GM21717 (cell line): Measurements from ENCODE around the gene GPBAR1.
A peak's percentile ranks its signal among the peaks of the same experiment; 100 is the strongest.
"Not testable (repeated sequence)": the region's sequence is repeated elsewhere in the genome, so short reads cannot be mapped to it uniquely, and the experiment has no call there.

ENCODE experiments used
- ATAC-seq: cut with Tn5 transposase; IDR thresholded peaks from one replicate; pipeline ENCODE4 v1.9.1; 2021; ENCODE audit warnings: mild to moderate bottlenecking, moderate library complexity; ENCODE audit not compliant: unreplicated experiment

GPBAR1 gene

DNA sequence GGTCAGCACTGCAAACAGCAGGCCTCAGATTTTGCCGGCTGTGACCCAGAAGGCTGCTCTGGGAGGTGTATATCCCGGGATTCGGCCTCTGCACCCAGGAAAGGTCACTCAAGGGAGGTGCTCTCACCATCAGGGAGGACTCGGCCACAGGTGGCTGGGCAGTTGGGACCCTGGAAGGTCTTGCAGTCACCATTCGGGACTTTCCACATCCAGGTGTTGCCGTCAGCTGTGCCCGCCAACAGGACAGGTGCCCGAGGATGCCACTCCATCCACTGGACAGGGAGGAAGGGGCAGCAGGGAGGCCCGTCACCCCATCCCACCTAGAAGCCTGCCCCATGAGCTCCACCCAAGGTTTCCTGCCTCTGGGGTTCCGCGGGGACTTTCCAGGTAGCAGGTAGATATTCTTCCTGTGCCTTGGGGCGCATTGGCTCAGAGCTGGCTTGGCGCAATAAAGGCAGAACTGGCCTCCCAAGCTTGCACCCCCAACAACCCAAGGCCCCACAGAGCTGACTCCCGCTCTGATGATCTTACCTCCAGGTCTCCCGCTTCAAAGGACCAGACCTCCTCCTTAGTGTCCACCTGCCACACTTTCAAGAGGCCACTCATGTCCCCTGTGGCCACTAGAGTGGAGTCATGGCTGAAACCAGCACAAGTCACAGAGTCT, 5.6 kb downstream of the GPBAR1 start:
- ATAC-seq = no peak

DNA sequence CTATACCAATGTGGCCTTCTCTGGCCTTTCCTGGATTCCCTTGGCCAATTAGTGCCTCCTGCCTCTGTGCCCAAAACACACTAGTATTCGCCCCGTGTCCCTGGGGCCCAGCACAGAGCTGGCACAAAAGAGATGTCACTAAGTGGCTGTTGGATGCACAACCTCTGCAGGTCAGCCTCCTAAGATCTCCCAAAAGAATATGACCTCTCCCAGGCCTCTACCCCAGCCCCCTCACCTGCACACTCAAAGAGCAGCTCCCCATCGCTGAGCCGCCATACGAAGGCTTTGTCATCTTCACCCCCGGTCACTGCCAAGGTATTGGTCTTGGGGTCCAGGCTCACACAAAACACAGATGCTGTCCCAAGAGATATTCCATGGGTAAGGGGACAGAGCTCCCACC, 6.4 kb downstream of the GPBAR1 start:
- no peak for ATAC-seq

DNA sequence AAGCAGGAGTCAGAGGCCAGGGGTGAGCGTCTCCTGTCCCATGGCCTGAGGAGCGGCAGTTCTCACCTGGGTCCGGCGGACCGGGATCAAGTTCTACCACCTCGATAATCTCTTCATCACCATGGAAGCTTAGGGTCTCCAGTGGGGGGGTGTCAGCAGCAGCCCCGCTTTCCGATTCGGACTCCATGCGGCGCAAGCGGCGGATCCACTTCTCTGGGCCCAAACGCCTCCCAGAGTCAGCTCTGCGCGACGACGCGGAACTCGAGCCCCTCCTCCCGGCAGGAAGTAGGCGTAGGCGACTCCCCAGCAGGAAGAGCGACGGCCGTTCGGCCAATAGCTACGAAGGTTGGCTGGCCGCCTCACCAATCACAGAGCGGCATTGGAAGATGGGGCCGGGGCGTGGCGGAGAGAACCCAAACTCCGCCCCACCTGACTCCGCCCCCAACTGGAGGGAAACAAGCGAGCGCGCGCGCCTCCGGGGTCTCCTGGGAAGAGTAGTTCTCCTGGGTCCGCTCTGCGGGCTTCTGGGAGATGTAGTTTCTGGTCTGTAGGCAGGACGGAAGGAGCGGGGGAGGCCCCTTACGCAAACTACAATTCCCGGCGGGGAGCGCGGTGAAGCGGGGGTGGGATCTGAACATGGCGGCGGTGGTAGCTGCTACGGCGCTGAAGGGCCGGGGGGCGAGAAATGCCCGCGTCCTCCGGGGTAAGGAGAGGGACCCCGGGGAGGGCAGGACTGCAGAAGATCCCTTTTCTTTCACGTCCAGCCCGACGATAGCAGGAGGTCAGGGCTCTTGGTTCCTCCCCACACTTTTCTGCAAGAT, 9.3 kb downstream of the GPBAR1 start, which contains the start of the genes AAMP and PNKD:
Gene AAMP (minus strand): TSS at position 238 of the 821 bp plus-strand sequence. CDS start 51 bp downstream, at position 187.
Gene PNKD (plus strand): TSS at position 620 of the 821 bp plus-strand sequence. CDS start 17 bp downstream, at position 637.
- peak; percentile 89 for ATAC-seq

DNA sequence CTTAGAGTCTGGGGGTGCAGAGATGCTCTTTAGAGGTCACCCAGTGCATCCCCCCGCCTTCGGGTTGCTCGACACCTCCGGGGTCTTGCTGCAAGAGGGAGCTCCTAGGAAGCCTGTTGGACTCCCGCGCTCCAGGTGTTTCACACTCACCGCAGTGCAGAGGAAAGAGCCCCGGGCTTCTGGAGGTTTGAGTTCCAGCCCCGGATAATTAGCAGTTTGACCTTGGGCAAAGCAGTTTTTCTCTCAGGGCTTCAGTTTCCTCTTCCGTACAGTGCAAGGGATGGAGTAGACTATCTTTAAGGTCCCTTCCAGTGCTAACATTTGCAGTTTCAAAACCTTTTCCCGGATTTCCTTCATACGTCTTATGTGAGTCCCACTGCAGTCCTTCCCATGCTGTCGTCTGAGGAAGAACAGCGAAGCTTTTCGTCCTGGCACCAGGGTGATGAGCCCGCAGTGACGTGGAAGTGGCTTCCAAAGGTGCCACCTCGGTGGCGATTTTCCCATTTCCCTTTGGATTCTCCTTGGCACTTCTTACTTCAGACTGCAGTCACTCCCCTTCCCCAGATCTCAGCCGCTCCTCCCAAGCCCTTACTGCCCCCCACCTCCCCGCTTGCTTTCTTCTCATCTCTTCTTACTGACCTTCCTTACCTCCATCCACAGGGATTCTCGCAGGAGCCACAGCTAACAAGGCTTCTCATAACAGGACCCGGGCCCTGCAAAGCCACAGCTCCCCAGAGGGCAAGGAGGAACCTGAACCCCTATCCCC, 10.1 kb downstream of the GPBAR1 start:
- no peak for ATAC-seq

DNA sequence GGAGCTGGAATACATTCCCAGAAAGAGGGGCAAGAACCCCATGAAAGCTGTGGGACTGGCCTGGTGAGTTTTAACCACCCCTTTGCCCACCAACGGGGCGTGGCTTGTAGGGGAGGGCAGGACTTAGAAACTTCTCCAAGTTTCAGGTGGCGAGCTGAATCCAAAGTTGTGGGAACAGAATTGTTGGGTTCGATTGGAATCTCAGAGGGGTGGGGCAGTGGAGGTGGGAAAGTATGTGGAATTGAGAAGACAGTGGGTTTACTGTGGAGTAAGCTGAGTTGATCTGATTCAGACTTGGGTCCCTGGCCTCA, 10.6 kb downstream of the GPBAR1 start:
- no peak for ATAC-seq

DNA sequence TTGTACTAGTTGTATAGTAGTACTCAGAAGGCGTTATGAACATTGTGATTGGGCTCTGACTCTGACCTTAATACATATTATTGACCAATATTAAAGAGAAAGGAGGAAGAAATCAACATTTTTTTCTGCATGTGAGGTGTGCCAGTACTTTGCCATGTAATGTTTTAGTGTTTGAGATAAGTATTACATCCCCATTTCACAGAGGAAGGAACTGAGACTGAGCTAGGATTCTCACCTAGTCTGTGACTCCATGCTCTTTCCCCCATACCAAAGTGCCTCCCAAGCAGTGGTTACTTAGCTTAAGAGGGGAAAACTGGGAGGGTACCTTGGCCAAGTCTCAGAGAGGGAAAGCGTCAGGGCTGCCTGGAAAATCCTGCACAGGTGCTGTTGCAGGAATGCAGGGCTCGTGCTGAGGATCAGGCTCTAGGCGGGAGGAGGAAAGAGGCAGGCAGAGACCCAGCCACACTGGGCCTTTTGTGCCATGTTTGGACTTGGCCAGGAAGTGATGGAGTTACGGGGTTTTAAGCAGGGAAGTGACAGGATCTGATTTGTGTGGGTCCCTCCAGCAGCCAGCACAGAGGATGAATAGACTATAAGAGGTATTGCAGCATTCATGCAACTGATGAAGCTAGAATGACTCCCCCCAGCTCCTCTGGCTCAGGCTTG, 11.2 kb downstream of the GPBAR1 start:
- ATAC-seq = no peak

DNA sequence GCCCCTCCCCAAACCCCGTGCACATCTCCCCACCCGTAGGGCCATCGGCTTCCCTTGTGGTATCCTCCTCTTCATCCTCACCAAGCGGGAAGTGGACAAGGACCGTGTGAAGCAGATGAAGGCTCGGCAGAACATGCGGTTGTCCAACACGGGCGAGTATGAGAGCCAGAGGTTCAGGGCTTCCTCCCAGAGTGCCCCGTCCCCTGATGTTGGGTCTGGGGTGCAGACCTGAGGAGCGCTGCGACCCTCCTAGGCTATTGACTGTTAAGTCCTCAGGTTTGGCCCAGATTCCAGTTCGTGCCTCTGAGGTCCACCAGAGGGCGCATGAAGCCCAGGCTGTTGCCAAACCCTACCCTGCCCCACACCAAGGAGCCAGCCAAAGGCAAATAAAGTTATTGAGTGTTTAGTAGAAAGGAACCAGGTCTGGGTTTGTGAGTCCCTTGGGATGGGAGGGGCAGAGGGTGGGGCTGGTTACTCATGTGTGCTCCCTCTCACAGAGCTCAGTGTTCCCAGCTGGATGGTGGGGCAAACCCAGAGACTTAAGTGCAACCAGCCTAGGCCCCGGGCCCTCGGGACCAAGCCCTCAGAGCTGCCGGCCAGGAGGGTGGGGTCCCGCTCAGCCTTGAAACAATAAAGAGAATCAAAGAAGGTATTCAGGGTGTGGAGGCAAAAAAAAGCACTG, 11.9 kb downstream of the GPBAR1 start:
- ATAC-seq = no peak

DNA sequence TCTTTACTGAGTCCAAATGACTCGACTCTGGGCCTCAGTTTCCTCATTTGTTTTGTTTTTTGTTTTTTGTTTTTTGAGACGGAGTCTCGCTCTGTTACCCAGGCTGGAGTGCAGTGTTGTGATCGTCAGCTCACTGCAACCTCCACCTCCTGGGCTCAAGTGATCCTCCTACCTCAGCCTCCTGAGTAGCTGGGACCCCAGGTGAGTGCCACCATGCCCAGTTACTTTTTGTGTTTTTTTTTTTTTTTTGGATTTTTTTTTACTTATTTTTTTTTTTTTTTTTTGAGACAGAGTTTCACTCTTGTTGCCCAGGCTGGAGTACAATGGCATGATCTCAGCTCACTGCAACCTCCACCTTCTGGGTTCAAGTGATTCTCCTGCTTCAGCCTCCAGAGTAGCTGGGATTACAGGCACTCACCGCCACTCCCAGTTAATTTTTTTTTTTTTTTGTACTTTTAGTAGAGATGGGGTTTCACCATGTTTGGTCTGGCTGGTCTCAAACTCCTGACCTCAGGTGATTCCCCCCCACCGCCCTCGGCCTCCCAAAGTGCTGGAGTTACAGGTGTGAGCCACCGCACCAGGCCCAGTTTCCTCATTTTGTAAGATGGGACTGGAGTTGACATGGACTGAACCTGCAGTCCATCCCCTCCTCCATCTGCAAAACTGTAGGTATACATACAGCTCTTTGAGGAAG, 12.5 kb downstream of the GPBAR1 start:
- ATAC-seq = not testable (repeated sequence)

DNA sequence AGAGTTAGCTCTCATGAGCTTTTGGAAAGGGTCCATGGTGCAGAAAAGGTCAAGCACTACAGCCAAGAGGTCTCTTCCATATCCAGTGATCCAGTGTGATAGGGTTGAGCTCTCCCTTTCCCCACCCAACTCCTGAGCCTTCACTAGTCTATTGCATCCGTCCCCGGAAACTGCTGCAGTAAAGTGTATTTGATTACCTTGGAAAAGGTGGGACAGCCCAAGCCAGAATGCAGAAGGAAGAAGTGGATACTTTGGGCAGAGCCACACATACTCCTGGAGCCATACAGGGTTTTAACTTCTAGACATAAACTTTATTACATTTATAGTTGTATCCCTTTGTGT, 13.1 kb downstream of the GPBAR1 start:
- no peak for ATAC-seq

DNA sequence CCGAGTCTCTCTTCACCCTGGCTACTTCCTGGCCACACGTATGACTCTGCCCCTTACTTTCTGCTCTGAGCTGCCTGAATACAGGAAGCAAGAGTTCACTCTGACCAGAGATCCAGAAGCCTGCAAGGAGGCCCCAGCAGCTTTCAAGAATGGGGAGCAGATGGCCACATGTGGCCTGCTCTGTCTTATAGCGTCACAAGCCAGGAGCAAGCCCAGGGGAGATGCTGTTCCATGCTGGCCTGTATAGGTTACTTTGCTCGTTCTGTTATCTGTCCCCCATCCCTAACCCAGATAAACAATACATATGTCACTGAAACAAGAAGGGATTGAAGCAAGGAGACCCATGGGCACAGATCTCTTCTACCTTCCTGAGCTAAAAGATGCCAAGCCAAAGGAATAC, 13.8 kb downstream of the GPBAR1 start:
- no peak for ATAC-seq

DNA sequence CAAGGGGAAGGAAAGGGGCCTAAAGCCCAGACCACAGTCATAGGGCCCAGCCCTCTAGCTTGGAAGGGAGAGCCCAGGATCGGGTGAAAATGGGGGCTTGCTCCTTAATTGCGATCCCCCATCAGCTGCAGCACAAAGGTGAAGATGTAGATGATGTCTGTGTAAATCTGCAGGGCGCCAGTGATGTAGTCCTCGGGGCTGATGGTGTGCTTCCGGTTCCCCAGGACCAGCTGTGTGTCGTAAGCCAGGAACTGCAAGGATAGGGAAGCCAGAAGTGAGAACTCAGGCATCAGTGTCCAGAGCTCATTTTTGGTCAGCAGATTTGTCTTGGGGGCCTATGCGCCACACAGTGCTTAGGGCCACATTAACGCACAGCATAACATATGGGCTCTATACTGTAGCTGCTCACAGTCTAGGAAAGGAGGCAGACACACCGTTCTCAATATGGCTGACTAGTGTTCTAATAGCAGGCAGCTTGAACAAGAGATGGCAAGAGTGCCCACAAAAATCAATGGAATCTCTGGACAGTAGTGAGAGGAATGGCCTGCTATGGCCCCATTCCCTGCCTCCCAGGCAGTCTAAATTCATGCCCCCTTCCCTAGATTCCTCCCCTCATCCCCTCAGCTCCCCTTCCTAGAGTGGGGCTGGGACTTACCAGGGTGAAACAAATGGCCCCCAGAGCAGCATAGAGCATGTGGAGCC, 14.7 kb downstream of the GPBAR1 start:
- no peak for ATAC-seq

DNA sequence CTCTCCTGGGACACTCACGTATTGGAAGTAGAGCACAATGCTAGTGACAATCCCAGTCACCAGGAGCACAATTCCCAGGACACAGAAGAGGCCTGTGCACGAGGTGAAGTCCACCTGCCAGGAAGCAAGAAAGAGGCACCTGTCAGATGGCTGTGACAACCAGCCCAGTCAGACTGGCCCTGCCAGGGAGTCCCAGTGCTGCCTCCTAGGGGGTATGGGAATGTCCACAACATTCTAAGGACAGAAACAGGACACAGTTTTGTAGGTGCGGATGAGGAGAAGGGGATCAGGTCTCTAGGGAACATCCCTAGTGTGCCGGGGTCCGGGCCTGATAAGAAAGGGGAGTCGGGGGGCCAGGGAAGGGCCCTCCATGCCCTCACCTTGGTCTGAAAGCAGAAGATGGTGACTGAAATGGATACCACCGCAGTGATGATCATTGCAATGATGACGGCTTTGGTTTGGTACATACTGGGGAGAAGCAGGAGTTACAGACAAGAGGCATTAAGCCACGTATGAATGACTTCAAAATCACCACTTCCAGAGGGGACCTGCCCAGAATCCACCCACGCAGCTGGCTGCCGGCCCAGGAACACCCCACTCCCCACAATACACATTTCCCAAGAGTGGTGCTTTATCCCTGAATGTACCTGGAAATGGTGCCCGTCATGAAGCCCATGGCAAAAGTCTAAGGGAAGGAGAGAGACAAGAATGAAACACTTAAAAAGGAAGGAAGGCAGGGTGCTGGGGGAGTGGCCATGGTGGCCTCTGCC, 16.4 kb downstream of the GPBAR1 start:
- no peak for ATAC-seq

DNA sequence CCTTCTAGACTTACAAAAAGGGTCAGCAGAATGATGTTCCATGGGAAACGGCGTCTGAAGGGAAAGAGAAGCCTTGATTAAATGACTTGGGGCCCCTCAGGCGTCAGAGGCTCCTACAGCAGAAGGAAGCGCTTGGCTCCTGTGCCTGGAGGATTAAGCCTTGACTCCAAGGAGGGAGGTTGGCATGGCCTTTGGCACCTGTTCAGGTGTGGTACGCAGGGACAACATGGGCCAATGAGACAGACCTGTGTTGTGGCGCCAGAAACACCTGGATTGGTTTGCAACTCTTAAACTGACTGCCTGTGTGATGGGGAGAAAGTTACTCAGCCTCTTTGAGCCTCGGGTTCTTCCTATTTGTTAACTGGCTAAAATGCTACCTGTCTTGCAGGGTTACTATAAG, 17.1 kb downstream of the GPBAR1 start:
- no peak for ATAC-seq

DNA sequence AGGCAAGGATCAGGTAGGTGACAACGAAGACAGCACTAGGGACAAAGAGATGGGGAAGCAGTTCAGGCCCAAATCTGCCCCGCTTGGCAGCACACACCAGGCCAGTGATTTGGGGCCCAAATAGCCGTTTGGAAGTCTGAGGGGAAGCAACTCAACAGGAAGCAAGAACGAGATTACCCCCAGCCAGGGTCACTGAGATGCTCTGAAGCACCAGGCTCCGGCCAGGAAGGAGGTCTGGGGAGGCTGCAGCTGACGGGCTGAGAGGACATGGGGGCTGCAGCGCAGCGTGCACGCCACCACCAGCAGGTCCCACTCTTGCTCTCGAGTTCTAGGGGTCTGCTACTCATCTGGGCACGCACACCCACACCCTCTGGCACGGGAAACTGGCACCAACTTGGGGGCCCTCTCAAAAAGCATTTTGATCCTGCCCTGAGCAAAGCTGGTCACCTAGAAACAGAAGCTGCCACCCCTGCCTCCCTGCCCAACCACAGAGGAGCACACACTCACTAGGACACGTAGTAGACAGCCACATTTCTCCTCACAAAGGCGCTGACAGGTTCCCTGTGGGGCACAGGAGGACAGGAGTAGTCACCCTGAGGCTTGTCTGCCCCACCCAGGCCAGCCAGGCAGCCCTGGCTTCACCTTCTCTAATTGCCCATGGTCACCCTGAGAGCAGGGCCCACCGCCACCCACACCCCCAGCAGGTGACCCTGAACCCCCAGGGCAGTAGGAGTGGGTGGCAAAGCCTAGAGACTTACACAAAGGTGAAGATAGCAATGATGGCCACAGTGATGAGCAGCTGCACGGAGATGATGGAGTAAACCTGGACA, 17.9 kb downstream of the GPBAR1 start:
- ATAC-seq = no peak

DNA sequence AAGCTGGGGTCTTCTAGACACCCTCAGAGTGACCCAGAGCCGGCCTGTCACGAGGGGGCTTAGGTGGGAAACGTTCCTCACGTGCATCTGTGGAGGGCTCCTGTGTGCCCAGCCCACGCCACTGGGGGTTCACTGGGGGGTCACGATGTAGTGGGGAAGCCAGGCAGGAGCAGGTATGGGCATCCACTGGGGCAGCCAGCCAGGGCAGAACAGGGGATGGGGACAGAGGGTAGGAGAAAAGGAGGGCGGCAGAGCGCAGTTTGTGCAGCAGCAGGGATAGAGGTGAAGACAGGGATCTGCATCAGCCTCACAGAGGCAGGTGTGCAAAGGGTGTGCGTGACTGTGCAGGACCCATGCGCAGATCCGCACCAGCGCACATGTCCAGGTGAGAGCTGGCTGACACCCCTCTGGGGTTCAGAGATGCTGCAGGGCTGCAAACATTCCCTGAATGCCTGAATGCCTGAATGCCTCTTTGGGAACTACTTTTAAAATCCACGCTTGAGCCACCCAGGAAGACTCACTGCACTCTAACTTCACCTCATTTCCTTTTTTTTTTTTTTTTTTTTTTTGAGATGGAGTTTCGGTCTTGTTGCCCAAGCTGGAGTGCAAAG, 19.6 kb downstream of the GPBAR1 start:
- no peak for ATAC-seq

DNA sequence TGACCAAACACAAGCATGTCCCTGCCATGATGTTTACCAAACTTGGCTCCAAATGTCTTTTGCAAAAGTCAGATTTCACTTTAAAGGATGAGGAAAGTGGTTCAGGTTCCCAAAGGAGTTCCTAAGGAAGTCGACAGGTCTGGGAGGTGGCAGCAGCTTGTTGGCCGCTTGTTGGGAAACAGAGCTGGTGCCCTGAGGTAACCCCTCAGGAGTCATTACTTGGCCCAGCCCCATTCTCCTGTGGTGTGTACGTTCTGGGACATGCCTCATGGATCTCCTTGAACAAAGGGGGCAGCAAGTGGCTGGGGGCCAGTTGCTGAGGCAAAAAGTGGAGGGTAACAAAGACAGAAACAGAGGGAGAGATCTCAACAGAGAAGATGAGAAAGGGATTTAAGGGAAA, 20.6 kb downstream of the GPBAR1 start:
- ATAC-seq = no peak

DNA sequence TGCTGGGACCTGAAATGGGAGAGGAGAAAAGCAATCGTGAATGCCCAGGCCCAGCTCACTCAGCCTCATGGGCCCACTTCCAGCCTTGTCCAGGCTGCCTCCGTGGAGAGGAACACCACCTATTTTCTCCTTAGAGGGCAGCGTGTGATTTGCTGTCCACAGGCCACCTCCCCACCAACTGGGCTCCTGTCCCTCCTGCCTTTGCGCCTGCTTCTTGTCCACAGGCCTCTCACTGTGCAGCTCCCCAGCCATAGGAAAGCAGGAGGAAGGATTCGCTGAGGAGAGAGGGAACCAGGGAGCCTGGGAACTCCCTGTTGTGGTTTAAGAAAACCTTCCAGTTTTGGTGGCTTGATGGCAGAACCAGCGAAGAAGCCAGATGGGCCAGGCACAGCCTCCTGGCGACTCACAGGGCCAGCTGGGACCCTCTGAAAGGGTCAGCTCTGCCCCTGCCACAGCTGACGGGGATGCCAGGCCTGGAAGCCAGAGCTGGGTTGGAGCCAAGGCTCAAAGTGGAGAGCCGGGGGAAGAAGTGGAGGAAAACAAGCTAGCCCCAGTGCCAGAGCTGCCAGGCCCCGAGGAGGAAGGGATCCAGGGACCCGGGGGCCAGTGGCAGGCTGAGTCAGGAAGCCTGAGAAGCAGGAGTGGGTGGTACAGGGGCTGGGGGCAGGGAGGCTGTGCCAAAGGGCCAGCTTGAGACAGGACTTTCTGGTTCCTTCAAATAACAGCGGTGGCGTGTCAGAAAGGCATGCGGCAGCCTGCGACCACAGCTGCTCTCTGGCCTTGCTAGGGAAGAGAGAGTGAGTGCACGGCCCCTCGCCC, 21.6 kb downstream of the GPBAR1 start:
- no peak for ATAC-seq
